Uterus (tissue), 4 donors: Measurements from ENCODE around the gene DTX3. TPM values are rescaled to one million over a fixed set of nuclear protein-coding genes. Genes with fewer than 3 reads are reported as not detected.
A peak's percentile ranks its signal among the peaks of the same experiment; 100 is the strongest.

ENCODE experiments used
- DNase-seq, 2 donors: peaks; one replicate each; pipeline ENCODE4 v3.0.0-alpha.2; 2019 to 2020
- H3K27ac ChIP-seq, 2 donors: fragments of 200-600 bp; sonication (generic); 1 replicate in 1 of 2; 2 replicates in 1 of 2; pipeline ENCODE4 v1.5.1; 2016 to 2018
- H3K27me3 ChIP-seq, 2 donors: fragments of 200-600 bp; sonication (generic); one replicate each; pipeline ENCODE4 v1.5.1; 2018 to 2019; ENCODE audit warnings: control low read depth in 1 of 2
- H3K36me3 ChIP-seq, 2 donors: fragments of 200-600 bp; sonication (generic); one replicate each; pipeline ENCODE4 v1.5.1; 2019; ENCODE audit warnings: control low read depth in 1 of 2
- H3K4me1 ChIP-seq, 2 donors: fragments of 200-600 bp; sonication (generic); one replicate each; pipeline ENCODE4 v1.5.1; 2018 to 2019; ENCODE audit warnings: control low read depth in 1 of 2
- H3K4me3 ChIP-seq, 2 donors: fragments of 200-600 bp; sonication (generic); 1 replicate in 1 of 2; 2 replicates in 1 of 2; pipeline ENCODE4 v1.5.1; 2018 to 2019; ENCODE audit warnings: mild to moderate bottlenecking in 1 of 2
- H3K9me3 ChIP-seq, 2 donors: fragments of 200-600 bp; sonication (generic); one replicate each; pipeline ENCODE4 v1.5.1; 2019; ENCODE audit warnings: control low read depth in 1 of 2
- POLR2A ChIP-seq, 2 donors: fragments of 450-650 bp; IDR thresholded peaks; one replicate each; pipeline ENCODE4 v1.6.1; 2016; ENCODE audit warnings: antibody characterized with exemption in 2 of 2, mild to moderate bottlenecking in 1 of 2, moderate library complexity in 1 of 2
- intact Hi-C: fragments of 100-400 bp; cut with DNase I; formaldehyde crosslinking; loops from one replicate; pipeline ENCODE4 v1.15.1; 2023; ENCODE audit warnings: low total_unique reads
- total RNA-seq, 4 donors: library from RNA; depleted of rRNA in 3 of 4; stranded (reverse); fragments of >200 nt in 3 of 4; gene quantifications; one replicate each; pipeline versions ENCODE4 v1.1.0 to v1.2.4, GENCODE V29; 2014 to 2023
- TF ChIP-seq, protein P1 (sequence below), 4 experiments: fragments of 200-600 bp in 2 of 4; fragments of 450-650 bp in 2 of 4; sonication (generic) in 2 of 4; IDR thresholded peaks; one replicate each; pipeline ENCODE4 v1.5.1; 2016 to 2019; ENCODE audit warnings: antibody characterized with exemption in 4 of 4, mild to moderate bottlenecking in 2 of 4, moderate library complexity in 1 of 4
- donor health status: DM: yes; HTN: yes; CAD: no.

Gene DTX3
- total RNA-seq, 4 donors from 2014 or later, result 17.6 to 82.5 (median 40.9) TPM

DNA sequence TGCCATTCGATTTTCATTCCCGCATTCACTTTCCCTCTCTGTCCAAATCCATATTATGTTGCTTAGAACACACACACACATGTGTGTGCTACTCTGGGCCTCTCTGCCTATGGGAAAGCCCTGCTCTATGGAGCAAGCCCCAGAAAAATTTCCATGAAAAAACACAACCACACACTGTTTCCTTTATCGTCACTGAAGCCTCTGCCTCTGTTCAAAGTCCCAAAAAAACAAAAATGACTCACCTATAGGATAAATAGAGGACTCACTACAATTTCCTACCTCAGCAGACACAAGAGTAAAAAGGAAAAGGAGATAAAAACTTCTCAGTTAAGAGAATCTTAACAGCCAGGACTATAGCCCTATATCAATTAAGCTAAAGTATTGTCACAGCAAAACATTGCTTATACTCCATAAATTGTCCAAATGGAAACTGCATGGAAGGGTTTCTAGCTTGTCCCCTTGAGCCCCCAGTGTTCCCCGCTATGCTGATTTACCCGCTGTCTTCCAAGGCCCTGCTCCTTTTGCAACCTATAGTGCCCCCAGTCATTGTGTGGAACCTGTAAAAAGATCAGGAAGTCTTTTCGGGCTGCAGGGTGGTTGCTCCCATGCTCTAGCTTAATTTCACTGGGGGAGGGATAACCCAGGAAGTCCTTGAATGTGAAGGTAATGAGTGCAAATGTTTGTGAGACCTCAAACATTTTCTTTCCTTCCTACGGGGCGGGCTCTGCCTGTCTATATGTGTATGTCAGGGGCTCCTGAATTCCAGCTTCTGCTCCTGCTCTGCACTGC, 24.8 kb upstream of the DTX3 start:
- no peak overlapping the region for H3K27ac ChIP-seq
- intact Hi-C loops, result no loop called here

DNA sequence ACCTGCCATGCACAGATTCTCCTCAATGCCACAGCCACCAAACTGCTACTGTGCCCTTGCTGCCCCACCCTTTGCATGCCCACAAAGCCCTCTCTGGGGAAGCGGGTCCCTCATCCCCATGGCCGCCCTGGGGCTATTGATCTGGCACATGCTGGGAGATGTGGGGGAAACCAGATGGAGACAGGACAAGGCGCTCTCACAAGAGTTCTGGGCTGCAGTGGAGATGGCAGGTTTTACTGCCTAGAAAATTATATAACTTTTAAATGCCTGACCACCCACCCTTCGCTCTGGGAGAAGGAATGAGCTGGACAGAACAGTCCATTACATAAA, 24.2 kb upstream of the DTX3 start:
- H3K27me3 ChIP-seq, result no peaks in the 10 kb centered on the region
- H3K9me3 ChIP-seq, result no peaks in the 10 kb centered on the region
- no peak for DNase-seq
- H3K27ac ChIP-seq, result no peak overlapping the region
- no peak overlapping the region for H3K4me3 ChIP-seq
- no peaks in the 10 kb centered on the region for H3K4me1 ChIP-seq
- no peak for TF ChIP-seq POLR2A (IDR thresholded peaks at IDR 0.05)
- TF ChIP-seq, protein P1, sequence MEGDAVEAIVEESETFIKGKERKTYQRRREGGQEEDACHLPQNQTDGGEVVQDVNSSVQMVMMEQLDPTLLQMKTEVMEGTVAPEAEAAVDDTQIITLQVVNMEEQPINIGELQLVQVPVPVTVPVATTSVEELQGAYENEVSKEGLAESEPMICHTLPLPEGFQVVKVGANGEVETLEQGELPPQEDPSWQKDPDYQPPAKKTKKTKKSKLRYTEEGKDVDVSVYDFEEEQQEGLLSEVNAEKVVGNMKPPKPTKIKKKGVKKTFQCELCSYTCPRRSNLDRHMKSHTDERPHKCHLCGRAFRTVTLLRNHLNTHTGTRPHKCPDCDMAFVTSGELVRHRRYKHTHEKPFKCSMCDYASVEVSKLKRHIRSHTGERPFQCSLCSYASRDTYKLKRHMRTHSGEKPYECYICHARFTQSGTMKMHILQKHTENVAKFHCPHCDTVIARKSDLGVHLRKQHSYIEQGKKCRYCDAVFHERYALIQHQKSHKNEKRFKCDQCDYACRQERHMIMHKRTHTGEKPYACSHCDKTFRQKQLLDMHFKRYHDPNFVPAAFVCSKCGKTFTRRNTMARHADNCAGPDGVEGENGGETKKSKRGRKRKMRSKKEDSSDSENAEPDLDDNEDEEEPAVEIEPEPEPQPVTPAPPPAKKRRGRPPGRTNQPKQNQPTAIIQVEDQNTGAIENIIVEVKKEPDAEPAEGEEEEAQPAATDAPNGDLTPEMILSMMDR (IDR thresholded peaks at IDR 0.05), result no peak
- intact Hi-C loops, result no loop called here
- H3K36me3 ChIP-seq, result no peaks in the 10 kb centered on the region

More for the DNA sequence above, 24.8 kb upstream of the DTX3 start:
- Histone ChIP-seq H3K9me3 (no peaks in the 10 kb centered on the region), H3K36me3 (no peaks in the 10 kb centered on the region), H3K27me3 (no peaks in the 10 kb centered on the region), H3K4me1 (no peaks in the 10 kb centered on the region), H3K4me3 (no peak overlapping the region)
- no peak for DNase-seq
- TF ChIP-seq POLR2A (IDR thresholded peaks at IDR 0.05), result no peak
- TF ChIP-seq, protein P1 (IDR thresholded peaks at IDR 0.05), result no peak

DNA sequence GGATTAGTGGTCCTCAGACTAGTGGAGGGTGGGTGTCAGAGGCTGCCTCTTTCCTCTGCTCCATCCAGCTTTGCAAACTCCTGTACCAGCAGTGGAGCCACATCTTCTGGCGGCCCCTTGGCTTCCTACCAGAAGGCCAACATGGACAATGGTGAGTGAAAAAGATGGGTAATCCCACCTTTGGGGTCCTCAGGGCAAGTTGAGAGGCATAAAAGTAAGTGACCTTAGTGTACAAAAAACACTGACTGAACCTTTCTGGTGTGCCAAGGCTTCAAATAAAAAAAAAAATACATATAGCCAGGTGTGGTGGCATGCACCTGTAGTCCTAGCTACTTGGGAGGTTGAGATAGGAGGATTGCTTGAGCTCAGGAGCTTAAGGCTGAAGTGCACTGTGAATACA, 22.8 kb upstream of the DTX3 start:
- intact Hi-C loops, result loop anchor here (2.0 kb wide), 1 partner anchor 39 kb away; no protein-coding TSS in a partner anchor
- no peak overlapping the region for H3K4me3 ChIP-seq
- no peaks in the 10 kb centered on the region for H3K36me3 ChIP-seq

DNA sequence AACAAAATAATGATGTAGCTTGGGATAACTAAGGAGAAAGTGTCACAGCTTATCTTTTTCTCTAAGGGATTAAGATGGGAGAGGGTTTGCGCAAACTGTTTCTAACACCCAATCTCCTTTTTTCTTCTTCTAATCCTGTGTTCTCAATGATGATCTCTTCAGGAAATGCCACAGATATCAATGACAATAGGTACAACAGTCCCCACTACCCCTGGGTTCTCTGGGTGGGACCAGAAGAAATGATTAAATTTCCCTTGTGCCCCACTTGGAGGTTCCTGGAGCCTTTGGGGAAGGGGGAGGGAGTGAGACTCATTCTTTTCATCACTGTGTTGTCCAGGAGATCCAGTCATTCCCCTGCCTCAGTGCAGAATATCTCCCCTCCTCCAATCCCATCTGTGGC, 22.2 kb upstream of the DTX3 start:
- DNase-seq, result no peak
- Histone ChIP-seq H3K4me1 (no peaks in the 10 kb centered on the region), H3K4me3 (no peak overlapping the region), H3K27ac (no peak overlapping the region), H3K27me3 (no peaks in the 10 kb centered on the region), H3K9me3 (no peaks in the 10 kb centered on the region), H3K36me3 (no peaks in the 10 kb centered on the region)
- TF ChIP-seq, protein P1 (IDR thresholded peaks at IDR 0.05), result no peak
- no peak for TF ChIP-seq POLR2A (IDR thresholded peaks at IDR 0.05)
- intact Hi-C loops, result loop anchor here (2.0 kb wide), 1 partner anchor 38 kb away; no protein-coding TSS in a partner anchor

More for the DNA sequence above, 22.8 kb upstream of the DTX3 start:
- Histone ChIP-seq H3K27me3 (no peaks in the 10 kb centered on the region), H3K9me3 (no peaks in the 10 kb centered on the region), H3K4me1 (no peaks in the 10 kb centered on the region), H3K27ac (no peak overlapping the region)
- no peak for DNase-seq
- TF ChIP-seq POLR2A (IDR thresholded peaks at IDR 0.05), result no peak
- TF ChIP-seq, protein P1 (IDR thresholded peaks at IDR 0.05), result no peak

DNA sequence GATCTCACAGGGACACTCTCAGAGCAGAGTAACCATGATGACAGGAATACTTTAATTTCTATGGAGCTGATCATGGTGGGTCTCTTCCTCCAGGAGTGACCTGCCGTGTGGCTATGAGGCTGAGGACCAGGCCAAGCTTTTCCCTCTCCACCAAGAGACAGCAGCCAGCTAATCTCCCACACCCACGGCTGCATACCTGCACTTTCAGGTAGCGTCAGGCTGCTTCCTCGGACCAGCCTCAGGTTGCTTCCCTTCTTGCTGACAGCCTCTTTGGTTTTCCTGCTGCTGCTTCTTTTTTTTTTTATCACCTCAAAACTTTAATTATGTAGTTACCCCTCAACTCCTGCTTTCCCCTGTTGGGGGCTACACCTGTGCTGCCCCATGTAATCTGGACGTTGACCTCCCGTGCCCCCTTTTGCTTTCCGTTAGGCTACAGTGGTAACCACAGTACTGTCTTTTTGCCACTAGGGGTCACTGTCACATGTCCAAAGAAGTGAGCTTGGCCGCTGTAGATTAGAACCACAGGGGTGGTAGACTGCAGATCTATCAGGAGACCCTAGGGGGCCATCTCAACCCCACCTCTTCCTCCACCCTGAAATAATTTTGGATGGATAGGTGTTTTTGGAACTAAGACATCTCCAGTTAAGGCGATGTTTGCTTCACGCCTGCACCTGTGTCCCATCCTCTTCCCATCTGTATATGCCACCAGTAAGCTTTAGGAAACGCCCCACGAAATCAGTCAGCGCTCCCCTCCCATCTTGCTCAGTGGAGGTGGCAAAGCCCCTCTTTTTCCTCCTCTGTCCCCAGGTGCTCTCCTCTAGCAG, 21.4 kb upstream of the DTX3 start:
- Histone ChIP-seq H3K27me3 (no peaks in the 10 kb centered on the region), H3K36me3 (no peaks in the 10 kb centered on the region), H3K4me1 (no peaks in the 10 kb centered on the region), H3K4me3 (no peak overlapping the region), H3K9me3 (no peaks in the 10 kb centered on the region), H3K27ac (no peak overlapping the region)
- intact Hi-C loops, result loop anchor here (2.0 kb wide), 1 partner anchor 38 kb away; no protein-coding TSS in a partner anchor
- TF ChIP-seq POLR2A (IDR thresholded peaks at IDR 0.05), result no peak
- TF ChIP-seq, protein P1 (IDR thresholded peaks at IDR 0.05), result peak; percentile 83 to 97 (median 90)
- peak; percentile 58 to 81 for DNase-seq
